ENCODE results near the gene TASOR.
"Not testable (repeated sequence)": the region's sequence is repeated elsewhere in the genome, so short reads cannot be mapped to it uniquely, and the experiment has no call there.

TASOR gene, protein sequence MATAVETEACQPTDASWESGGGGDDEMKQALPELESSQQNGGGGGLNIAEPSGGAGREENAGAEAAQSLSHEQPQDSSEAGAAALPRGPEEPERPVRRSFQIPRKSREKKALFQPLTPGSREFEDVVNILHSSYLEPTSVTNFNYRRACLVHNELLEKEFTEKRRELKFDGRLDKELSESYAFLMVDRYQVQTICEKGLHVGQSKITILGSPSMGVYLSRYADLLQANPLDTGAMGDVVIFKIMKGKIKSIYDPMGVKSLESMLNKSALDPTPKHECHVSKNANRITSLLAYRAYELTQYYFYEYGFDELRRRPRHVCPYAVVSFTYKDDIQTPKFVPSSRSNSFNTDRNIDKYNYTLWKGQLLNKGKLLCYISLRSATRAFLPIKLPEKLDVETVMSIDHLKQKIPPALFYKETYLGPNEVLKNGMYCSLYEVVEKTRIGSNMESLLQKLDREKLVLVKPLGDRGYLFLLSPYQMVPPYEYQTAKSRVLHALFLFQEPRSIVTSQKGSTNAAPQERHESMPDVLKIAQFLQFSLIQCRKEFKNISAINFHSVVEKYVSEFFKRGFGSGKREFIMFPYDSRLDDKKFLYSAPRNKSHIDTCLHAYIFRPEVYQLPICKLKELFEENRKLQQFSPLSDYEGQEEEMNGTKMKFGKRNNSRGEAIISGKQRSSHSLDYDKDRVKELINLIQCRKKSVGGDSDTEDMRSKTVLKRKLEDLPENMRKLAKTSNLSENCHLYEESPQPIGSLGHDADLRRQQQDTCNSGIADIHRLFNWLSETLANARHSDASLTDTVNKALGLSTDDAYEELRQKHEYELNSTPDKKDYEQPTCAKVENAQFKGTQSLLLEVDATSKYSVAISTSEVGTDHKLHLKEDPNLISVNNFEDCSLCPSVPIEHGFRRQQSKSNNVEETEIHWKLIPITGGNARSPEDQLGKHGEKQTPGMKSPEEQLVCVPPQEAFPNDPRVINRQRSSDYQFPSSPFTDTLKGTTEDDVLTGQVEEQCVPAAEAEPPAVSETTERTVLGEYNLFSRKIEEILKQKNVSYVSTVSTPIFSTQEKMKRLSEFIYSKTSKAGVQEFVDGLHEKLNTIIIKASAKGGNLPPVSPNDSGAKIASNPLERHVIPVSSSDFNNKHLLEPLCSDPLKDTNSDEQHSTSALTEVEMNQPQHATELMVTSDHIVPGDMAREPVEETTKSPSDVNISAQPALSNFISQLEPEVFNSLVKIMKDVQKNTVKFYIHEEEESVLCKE (N-terminal part only)

DNA sequence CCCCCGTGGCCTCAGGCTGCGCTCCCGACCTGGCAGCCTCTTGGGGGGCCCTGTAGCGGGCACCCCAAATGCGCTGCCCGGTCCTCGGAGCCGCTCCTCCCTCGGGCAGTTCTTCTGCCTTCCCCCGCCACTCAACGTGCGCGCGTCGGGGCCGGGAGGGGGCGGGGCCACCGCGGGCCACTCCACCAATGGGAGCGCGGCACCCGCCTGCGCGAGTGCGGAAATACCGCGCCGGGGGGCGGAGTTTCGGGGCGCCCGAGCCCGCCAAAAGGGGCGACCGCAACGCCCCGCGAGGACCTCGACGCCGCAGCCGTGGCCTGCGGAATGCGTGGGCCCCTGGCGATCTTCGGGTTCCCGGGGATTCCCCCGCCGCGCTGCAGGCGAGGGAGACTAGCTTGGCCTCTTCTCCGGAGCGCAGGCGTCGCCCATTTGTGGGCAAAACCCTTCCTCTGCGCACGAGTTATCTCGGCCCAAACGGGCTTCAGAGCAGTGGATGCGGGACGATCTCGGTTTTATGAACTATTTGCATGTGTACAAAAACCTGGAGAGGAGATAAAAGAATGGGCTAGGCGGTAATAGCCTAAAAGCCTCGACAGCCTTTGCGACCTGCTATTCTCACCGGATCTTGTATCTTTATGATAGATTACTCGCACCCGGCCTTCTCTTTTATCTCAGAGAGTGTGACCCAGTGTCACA is at the start of gene TASOR:
TSS of gene TASOR (minus strand) at position 144 of the 696 bp plus-strand sequence. CDS start 259 bp downstream, outside the sequence.
- peak; percentile 57 for DNase-seq (ENCODE audit: low read depth)

DNA sequence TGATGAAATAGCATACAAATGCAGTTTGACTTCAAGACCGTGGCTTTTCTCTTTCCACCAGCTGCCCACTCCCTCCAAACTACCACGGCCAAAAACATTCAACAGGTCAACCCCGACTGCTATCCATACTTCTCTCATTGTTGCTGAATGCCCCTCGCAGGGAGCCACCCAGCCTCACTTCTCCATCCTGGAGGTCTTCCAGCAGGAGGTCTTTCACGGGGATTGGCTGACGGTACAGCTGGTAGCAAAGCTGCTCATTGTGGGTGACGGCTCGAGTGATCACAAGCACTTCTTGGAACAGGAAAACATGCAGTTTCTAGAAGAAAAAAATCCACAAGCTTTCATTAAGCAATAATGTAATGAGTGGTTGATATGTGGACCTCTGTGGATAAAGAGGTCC is 49.0 kb upstream of the TASOR start:
- no peak for DNase-seq (ENCODE audit: low read depth)

DNA sequence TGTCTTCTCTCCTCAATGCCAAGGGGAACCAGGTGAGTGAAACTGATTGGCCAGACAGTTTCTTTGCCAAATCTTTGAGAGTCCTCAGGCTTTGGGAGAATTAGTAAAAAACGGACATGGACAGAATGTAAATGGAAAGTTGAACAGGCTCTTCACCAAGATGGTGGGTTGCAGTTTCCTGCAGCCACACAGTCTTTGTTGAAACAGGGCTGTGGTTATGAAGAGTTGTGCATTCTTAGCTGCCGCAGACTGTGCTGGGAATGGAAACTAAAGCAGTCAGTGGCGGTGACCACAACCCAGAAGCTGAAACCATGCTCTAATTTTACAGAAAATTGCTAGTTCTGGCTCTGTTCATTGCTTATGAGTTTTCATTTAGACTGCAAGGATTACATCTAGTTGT is 42.1 kb upstream of the TASOR start:
- no peak for DNase-seq (ENCODE audit: low read depth)

DNA sequence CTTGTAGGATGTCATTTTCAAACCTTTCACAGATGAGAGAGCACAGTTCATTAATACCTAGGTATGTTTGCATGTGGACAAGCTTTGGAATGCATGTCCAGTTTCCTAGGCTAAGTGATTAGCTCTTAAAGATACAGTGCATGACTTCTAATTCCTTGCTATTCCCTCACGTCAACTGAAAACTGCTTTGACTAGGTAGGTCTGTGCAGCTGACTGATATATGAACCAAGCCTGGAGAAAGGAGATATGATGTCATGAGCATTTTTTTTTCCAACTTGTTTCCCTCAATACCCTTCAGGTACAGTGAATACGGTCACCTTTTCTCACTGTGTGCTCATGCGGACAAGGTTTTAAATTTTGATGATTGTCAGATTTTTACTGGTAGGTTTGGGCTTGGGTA is 41.6 kb upstream of the TASOR start:
- DNase-seq (ENCODE audit: low read depth): no peak

DNA sequence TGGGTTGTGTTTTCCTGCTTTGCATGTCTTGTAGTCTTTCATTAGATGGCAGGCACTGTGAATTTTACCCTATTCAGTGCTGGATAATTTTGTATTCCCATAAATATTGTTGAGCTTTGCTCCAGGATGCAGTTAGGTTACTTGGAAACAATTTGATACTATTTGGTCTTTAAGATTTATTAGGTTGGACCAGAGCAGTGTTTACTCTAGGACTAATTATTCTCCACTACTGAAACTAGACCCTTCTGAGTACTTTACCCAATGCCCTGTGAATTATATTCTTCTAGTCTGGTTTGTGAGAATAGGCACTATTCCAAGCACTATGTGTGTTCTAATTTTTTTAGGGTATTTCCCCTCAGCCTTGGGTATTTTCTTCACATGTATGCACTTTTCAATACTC is 37.8 kb upstream of the TASOR start:
- DNase-seq (ENCODE audit: low read depth): no peak

DNA sequence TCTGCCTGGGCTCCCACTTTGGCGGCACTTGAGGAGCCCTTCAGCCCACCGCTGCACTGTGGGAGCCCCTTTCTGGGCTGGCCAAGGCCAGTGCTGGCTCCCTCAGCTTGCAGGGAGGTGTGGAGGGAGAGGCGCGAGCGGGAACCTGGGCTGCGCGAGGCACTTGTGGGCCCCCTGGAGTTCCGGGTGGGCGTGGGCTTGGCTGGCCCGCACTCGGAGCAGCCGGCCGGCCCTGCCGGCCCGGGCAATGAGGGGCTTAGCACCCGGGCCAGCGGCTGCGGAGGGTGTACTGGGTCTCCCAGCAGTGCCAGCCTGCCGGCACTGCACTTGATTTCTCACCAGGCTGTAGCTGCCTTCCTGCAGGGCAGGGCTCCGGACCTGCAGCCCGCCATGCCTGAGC is 35.7 kb upstream of the TASOR start:
- not testable (repeated sequence) for DNase-seq (ENCODE audit: low read depth)

DNA sequence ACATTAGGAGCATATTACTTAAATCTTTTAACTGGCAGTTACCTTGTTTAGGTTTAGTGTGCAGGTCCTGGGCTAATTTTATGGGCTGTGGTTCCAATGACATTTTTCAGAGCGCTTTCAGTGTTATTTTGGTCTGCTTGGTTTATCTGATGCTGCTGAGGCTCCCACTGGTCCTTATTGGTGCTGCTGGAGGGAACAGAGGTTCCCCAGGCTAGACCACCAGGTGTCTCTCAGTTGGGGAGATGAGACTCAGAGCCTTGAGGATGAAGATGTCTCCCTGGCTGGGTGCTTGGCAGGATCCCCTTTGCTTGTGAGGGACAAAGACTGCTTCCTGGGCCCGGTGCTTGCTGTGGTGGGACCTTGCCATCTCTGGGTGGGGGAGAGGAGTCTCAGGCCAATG is 28.3 kb upstream of the TASOR start:
- DNase-seq (ENCODE audit: low read depth): no peak

DNA sequence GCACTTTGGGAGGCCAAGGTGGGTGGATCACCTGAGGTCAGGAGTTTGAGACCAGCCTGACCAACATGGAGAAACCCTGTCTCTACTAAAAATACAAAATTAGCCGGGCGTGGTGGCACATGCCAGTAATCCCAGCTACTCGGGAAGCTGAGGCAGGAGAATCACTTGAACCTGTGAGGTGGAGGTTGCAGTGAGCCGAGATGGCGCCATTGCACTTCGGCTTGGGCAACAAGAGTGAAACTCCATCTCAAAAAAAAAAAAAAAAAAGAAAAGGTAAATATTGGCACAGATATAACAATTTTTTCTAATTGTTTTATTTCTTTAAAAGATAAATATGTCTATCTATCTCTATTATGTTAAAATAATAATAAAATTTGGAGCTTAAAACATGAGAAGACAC is 24.3 kb upstream of the TASOR start:
- DNase-seq (ENCODE audit: low read depth): not testable (repeated sequence)

DNA sequence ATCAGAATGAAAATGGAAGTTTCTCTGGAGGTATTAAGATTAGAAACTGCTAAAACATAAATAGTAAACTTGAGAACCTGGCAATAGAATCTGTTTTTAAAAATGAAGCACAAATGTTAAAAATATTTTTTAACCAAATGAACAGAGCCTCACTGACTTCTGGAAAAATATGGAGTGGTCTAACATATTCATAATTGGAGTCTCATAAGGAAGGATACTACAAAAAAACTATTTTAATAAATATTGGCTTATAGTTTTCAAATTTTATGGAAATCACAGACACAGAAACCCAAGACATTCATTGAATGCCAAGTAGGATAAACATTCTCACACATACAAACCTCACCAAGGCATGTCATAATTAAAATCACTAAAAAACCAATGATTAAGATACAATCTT is 23.6 kb upstream of the TASOR start:
- DNase-seq (ENCODE audit: low read depth): no peak

DNA sequence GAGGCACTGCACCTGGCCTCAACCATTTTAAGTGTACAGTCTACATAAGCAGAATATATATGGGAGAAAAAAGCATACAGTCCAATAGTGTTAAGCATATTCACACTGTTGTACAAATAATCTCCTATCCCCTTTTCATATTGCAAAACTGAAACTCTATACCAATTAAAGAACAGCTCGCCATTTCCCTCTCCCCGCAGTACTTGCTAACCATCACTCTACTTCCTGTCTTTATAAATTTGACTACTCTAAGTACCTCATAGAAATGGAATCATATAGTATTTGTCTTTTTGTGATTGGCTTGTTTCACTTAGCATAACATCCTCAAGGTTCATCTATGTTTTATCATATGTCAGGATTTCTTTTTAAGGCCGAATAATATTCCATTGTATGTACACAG is 21.6 kb upstream of the TASOR start:
- DNase-seq (ENCODE audit: low read depth): no peak

DNA sequence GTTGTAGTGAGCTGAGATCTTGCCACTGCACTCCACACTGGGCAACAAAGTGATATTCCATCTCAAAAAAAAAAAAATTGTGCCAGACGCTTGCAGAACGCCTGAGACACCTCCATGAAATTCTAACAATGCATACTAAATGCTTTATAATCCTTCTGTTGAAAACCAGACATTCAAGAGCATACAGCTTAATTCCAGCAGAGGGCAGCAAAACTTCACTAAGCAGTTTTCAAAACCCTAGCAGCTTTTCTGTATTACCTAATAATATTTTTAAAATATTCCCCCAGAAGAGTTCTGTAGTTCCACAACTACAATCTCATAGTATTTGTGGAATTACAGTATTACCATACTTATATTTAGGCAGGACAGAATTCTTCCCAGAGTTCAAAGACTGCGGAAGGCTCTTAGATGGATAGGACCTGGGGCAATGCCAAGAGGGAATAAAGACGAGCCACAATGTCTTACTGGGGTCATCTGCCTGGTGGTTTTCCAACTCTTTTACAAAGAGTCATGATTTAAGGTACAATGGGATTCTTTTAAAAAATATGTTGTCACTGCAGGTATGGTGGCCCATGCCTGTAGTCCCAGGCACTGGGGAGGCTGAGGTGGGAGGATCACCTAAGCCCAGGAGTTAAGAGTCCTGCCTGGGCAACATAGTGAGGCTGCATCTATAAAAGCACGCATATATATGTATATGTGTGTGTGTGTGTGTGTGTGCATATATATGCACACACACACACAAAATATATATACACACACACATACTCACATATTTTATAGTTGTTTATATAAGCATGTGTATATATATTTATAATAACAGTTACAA is 19.6 kb upstream of the TASOR start:
- DNase-seq (ENCODE audit: low read depth): peak; percentile 71

DNA sequence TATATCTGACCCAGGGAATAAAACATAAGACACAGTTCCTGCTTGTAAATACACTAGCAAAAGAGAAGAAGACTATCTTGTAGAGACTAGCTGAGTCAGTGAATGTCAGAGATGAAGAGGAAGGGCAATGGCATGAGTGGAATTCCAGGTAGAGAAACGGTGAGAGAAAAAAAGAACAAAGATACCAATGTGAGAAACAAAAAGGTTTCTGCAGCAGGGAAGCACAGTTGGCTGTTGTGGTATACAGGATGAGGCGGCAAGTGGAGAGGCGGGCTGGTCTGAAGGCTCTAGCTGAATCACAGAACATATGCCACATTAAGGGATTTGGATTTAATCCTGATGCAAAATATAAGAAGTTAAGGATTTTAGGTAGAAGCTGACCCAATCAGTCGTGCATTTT is 17.1 kb upstream of the TASOR start:
- DNase-seq (ENCODE audit: low read depth): no peak

DNA sequence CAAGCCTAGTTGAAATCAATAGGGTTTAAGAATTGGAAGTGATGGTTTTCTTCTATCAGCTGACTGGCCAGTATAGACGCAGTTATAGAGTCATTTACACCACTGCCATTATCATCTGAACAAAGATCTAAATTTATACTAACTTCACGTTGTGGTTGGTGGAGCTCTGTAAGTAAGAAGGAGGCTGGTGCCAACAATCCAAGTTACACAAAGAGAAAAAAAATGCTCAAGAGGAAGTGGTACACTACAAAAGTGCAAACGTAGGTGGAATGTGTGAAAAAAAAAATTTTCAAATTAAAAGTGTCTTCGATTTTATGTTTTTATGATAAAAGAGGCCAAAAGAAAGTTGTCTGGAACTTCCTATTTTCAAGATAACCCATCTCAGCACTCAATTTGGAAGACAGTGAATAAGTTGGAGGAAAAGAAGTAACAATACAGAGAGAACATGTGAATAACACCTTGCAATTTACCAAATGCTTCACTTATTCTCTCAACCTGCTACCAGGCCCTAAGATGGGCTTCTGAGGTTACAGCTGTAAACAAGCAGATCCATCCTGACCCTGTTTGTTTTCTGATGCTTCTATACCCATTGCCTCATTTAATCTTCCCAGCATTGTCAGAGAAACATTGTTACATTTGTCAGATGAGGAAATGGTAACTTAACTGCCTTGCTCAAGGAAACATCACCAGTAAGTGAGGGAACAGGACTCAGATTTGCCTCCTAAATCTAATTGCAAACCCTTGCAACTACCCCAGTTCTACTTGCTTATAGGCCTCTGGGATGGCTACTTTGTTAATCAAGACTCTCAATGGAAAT is 12.0 kb upstream of the TASOR start:
- no peak for DNase-seq (ENCODE audit: low read depth)

DNA sequence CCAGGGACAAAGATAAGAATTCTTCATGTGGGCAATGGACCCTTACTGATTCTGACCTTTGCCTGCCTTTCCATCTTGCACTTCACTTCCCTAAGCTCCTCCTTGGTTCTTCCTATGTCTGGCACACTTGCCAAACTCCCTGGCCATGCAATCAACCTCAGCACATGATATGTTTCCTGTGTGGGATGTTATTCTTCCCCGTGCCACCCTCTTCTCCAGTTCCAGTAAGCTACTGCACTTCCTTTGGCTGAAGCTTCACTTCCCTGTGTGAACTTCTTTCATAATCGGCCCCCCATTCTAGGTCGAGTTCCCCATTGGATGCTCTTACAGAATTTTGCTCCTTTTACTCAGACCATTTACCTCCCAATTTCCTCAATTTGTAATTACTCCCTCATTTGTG is 10.7 kb upstream of the TASOR start:
- no peak for DNase-seq (ENCODE audit: low read depth)

DNA sequence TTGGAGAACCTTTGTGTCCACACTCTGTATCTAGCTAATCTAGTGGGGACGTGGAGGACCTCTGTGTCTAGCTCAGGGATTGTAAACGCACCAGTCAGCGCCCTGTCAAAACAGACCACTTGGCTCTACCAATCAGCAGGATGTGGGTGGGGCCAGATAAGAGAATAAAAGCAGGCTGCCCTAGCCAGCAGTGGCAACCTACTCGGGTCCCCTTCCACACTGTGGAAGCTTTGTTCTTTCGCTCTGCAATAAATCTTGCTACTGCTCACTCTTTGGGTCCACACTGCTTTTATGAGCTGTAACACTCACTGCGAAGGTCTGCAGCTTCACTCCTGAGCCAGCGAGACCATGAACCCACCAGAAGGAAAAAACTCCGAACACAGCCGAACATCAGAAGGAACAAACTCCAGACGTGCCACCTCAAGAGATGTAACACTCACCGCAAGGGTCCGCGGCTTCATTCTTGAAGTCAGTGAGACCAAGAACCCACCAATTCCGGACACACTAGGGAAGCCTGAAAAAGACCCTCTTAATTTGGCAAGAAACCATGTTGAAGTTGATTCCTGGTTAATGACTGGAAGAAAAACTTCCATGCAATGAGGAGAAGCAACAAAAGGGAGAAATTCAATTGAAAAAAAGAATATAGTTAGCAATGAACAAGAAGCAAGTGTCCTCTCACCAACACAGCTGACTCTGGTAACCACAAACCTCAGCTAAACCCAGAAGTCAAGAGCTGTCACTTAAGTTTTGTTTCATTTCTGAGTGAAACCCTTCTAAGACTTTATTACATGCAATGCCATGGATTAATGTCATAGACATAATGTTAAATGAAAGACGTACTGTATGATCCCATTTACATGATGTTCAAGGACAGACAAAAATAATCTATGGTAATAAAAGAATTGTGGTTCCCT is 9.7 kb upstream of the TASOR start:
- DNase-seq (ENCODE audit: low read depth): not testable (repeated sequence)

DNA sequence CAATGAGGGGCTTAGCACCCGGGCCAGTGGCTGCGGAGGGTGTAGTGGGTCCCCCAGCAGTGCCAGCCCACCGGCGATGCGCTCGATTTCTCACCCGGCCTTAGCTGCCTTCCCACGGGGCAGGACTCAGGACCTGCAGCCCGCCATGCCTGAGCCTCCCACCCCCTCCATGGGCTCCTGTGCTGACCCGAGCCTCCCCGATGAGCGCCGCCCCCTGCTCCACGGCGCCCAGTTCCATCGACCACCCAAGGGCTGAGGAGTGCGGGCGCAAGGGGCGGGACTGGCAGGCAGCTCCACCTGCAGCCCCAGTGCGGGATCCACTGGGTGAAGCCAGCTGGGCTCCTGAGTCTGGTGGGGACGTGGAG is 8.9 kb upstream of the TASOR start:
- DNase-seq (ENCODE audit: low read depth): not testable (repeated sequence)

DNA sequence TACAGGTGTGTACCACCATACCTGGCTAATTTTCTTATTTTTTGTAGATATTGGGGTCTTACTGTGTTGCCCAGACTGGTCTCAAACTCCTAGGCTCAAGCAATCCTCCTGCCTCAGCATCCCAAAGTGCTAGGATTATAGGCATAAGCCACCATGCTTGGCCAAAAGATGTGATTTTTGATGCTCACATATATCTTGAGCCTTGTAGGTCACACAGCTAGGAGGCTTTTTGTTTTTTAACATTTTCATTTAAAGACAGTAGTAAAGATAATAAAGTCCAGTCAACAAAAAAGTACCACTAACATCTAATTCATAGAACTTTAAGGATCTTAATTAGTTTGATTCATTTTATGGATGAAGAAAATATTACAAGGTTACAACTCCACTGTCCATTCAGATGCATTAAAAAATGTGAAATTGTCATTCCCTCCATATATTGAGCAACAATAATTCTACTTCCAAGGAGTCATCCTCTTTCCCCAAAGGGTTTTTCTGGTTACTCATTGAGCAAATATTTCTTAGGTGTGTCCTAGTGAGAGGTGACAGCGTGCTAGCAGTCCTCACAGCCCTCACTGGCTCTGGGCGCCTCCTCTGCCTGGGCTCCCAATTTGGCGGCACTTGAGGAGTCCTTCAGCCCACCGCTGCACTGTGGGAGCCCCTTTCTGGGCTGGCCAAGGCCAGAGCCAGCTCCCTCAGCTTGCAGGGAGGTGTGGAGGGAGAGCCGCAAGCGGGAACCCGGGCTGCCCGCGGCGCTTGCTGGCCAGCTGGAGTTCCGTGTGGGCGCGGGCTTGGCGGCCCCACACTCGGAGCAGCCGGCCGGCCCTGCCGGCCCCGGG is 8.3 kb upstream of the TASOR start:
- DNase-seq (ENCODE audit: low read depth): no peak

DNA sequence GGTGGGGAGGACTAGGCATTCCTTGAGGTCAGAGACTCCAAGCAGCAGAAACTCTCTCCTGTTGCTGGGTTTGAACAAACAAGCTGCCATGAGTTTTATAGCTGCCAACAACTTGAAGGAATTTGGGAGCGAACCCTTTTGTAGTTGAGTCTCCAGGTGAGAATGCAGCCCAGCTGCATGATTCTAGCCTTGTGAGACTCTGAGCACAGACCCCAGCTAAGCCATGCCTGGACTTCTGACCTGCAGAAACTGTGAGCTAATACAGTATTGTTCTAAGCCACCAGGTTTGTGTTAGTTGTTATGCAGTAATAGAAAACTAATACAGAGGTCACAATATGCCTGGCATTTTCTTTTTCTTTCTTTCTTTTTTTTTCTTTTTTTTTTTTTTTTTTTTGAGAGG is 6.2 kb upstream of the TASOR start:
- no peak for DNase-seq (ENCODE audit: low read depth)
